HEK293T (cell line): Measurements from ENCODE around the gene SPINK4.

Experiments
- CTCF ChIA-PET: fragments of 350-600 bp; formaldehyde crosslinking; extraction: SDS; loops from one replicate; lab custom pipeline; 2021; ENCODE audit warnings: antibody characterized with exemption, inconsistent platforms; lab: Yijun Ruan, JAX
- POLR2A ChIA-PET: fragments of 350-600 bp; formaldehyde crosslinking; extraction: SDS; loops from one replicate; lab custom pipeline; 2020; ENCODE audit warnings: antibody characterized with exemption, inconsistent platforms; lab: Yijun Ruan, JAX
- DNase-seq: peaks from one replicate; pipeline ENCODE4 v3.0.0; 2012; ENCODE audit warnings: mixed read lengths; ENCODE audit errors: extremely low spot score
- ARNT ChIP-seq: fragments of 450-650 bp; IDR thresholded peaks from 2 replicates; pipeline ENCODE4 v1.6.1; 2017; ENCODE audit warnings: mild to moderate bottlenecking
- BHLHE40 ChIP-seq: fragments of 450-650 bp; IDR thresholded peaks from 2 replicates; pipeline ENCODE4 v1.6.1; 2016; ENCODE audit warnings: mild to moderate bottlenecking, moderate library complexity, borderline replicate concordance
- CTBP1 ChIP-seq: fragments of 450-650 bp; IDR thresholded peaks from 2 replicates; pipeline ENCODE4 v1.6.1; 2016; ENCODE audit warnings: borderline replicate concordance
- ELF4 ChIP-seq: fragments of 450-650 bp; IDR thresholded peaks from 2 replicates; pipeline ENCODE4 v1.6.1; 2017; ENCODE audit warnings: antibody characterized with exemption
- FOXA1 ChIP-seq: fragments of 450-650 bp; IDR thresholded peaks from 2 replicates; pipeline ENCODE4 v1.6.1; 2016; ENCODE audit warnings: mild to moderate bottlenecking
- FOXK2 ChIP-seq: fragments of 450-650 bp; IDR thresholded peaks from 2 replicates; pipeline ENCODE4 v1.6.1; 2016; ENCODE audit warnings: mild to moderate bottlenecking
- FOXM1 ChIP-seq: fragments of 450-650 bp; IDR thresholded peaks from 2 replicates; pipeline ENCODE4 v1.6.1; 2017; ENCODE audit warnings: mild to moderate bottlenecking, borderline replicate concordance
- HDGF ChIP-seq: fragments of 450-650 bp; IDR thresholded peaks from 2 replicates; pipeline ENCODE4 v1.6.1; 2017; ENCODE audit warnings: antibody characterized with exemption, borderline replicate concordance
- L3MBTL2 ChIP-seq: fragments of 450-650 bp; conservative IDR thresholded peaks from 2 replicates; pipeline ENCODE4 v1.6.1; 2016; ENCODE audit warnings: mild to moderate bottlenecking
- LEF1 ChIP-seq: fragments of 450-650 bp; IDR thresholded peaks from 2 replicates; pipeline ENCODE4 v1.6.1; 2017; ENCODE audit warnings: mild to moderate bottlenecking, borderline replicate concordance
- NFRKB ChIP-seq: fragments of 450-650 bp; IDR thresholded peaks from 2 replicates; pipeline ENCODE4 v1.6.1; 2016; ENCODE audit warnings: mild to moderate bottlenecking, moderate library complexity
- SP1 ChIP-seq: fragments of 450-650 bp; IDR thresholded peaks from 2 replicates; pipeline ENCODE4 v1.6.1; 2017
- SUZ12 ChIP-seq: fragments of 450-650 bp; IDR thresholded peaks from 2 replicates; pipeline ENCODE4 v1.6.1; 2016; ENCODE audit warnings: mild to moderate bottlenecking
- TARDBP ChIP-seq: fragments of 450-650 bp; IDR thresholded peaks from 2 replicates; pipeline ENCODE4 v1.6.1; 2016
- ZNF384 ChIP-seq: fragments of 450-650 bp; IDR thresholded peaks from 2 replicates; pipeline ENCODE4 v1.6.1; 2016
- TF ChIP-seq, protein P1 (sequence below): fragments of 450-650 bp; IDR thresholded peaks from 2 replicates; pipeline ENCODE4 v1.6.1; 2016

SPINK4 gene

DNA sequence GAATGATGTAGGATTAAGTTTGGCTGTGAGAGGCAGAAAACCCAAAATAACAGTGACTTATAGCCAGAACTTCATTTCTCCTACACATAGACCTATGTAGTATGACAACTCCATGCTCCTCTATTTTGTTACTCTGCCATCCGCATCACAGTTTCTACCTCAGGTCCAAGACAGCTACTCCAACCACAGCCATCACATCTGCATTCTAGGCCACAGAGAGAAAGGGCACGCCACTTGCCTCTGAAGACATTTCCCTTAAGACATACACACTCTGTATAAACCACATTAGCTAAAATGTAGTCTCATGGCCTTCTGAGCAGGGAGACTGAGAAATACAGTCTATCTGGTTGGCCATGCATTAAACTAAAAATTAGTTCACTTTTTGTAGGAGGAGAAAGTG lies 10.0 kb downstream of the SPINK4 start:
- DNase-seq: no peak
- ChIA-PET CTCF (no interaction called here), POLR2A (no interaction called here)
- TF ChIP-seq CTBP1 (no peak), ELF4 (no peak)

DNA sequence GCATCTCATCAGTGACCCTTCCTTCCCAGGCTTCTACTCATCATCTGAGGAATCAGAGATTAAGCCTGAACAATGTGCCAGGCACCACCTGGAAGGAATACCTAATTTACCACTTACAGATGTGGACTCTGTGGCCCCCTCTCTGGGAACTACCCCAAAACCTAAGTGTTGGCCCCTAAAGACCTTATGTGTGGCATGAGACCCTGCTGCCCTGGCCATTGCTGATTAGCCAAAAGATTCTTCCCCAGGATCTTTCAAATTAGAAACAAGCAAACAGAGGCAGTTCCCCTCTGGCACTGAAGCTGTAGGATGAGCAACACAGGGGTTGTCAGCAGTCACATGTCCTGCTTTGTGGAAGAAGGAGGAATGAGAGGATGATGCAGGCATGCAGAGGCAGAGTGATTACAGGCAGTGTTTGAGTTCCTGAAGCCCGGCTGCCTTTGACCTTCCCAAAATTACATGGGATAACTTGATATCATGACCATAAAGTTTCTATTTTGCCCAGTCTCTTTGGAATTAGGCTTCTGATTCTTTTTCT lies 10.6 kb downstream of the SPINK4 start:
- TF ChIP-seq, protein P1, sequence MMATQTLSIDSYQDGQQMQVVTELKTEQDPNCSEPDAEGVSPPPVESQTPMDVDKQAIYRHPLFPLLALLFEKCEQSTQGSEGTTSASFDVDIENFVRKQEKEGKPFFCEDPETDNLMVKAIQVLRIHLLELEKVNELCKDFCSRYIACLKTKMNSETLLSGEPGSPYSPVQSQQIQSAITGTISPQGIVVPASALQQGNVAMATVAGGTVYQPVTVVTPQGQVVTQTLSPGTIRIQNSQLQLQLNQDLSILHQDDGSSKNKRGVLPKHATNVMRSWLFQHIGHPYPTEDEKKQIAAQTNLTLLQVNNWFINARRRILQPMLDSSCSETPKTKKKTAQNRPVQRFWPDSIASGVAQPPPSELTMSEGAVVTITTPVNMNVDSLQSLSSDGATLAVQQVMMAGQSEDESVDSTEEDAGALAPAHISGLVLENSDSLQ: no peak
- TF ChIP-seq FOXA1 (no peak), FOXM1 (no peak), L3MBTL2 (no peak), ELF4 (no peak), BHLHE40 (no peak), FOXK2 (no peak), LEF1 (no peak), SUZ12 (no peak), ZNF384 (no peak), SP1 (no peak), HDGF (no peak), NFRKB (no peak)
- CTCF ChIA-PET: no interaction called here
- POLR2A ChIA-PET: no interaction called here
- DNase-seq: no peak

DNA sequence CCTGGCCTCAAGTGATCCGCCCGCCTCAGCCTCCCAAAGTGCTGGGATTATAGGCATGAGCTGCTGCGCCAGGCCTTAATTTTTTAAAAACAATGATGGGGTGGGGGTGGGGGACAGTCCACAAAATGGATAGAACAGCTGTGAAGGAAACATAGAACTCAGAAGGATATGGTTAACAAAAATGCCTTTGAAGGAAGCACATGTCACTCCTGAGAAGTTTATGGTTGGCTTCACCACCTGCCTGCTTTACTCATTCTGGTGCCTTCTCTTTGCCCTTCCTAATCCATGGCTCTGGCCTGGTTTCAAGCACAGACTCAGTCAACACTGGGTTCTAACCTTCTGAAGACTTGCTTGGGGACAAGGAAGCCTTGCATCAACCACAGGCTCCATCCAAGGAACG lies 14.2 kb downstream of the SPINK4 start:
- no peak for TF ChIP-seq FOXK2
- TF ChIP-seq TARDBP: no peak
- no peak for TF ChIP-seq CTBP1
- no peak for TF ChIP-seq L3MBTL2
- no peak for TF ChIP-seq LEF1
- no peak for TF ChIP-seq ARNT
- TF ChIP-seq HDGF: no peak
- TF ChIP-seq SUZ12: no peak
- TF ChIP-seq ZNF384: no peak
- TF ChIP-seq ELF4: no peak
- no peak for TF ChIP-seq FOXM1
- TF ChIP-seq, protein P1: no peak
- TF ChIP-seq NFRKB: no peak
- TF ChIP-seq SP1: no peak
- no peak for TF ChIP-seq BHLHE40
- TF ChIP-seq FOXA1: no peak
- no peak for DNase-seq
- POLR2A ChIA-PET: no interaction called here
- CTCF ChIA-PET: no interaction called here

DNA sequence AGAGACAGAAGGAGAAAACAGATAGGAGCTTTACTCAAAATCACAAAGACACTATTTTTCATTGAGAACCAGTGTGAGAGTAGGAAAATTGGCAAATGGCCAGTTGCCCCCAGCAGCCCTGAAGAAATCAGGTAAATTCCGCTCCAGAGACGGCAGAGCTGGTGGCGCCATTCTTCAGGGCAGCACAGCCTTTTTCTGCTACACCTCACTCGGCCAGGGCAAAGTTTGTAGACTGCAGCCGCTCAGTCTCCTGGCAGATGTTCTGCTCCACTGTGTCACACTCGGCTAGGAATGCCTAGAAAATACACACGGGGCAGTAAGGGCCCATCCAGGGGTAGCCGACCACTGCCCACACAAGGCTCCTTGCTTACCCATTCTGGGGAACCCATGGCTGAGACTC lies 15.0 kb downstream of the SPINK4 start:
- ChIA-PET CTCF (no interaction called here), POLR2A (no interaction called here)
- TF ChIP-seq LEF1: no peak
- no peak for DNase-seq

DNA sequence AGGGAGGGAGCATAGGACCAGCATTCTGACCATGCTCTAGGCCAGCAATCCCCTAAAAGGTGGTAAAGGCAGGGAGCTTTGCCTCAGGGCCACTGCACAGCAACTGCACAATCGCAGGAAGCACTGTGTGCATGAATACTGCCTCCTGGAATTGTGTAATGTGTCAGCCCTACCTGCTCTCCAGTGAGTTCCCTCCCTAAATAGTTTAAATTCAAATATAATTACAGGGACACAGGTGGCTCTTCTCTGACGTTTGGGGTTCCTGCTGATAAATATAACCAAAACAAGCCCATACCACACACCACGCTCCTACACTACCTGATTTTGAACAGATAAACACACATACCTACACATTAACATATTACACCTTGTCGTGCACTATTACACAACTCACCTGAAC lies 15.5 kb downstream of the SPINK4 start:
- ChIA-PET POLR2A (no interaction called here), CTCF (no interaction called here)
- no peak for TF ChIP-seq TARDBP
- TF ChIP-seq ARNT: no peak
- TF ChIP-seq LEF1: no peak
- TF ChIP-seq HDGF: no peak
- no peak for TF ChIP-seq FOXA1
- TF ChIP-seq FOXM1: no peak
- no peak for TF ChIP-seq CTBP1
- no peak for TF ChIP-seq NFRKB
- TF ChIP-seq ZNF384: no peak
- no peak for TF ChIP-seq ELF4
- no peak for TF ChIP-seq SUZ12
- DNase-seq: no peak

DNA sequence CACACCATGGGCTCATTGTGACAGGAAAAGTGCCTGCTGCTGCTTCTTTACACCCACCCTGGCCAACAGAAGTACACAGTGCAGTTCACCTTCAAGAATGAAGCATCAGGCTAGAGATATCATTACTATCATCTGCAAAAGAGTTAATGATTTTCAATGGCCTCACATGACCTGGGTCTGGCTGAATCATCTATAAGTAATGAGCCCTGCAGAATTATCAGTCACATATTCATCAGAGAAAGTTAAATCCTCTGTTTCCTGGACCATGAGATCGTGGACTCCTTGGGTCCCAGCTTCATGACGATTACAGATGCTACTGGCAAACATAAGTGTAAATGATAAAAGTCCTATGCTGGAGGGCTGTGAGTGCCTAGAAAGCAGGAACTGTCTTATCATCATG lies 16.3 kb downstream of the SPINK4 start:
- DNase-seq: no peak
- TF ChIP-seq SUZ12 (no peak), SP1 (no peak), HDGF (no peak), ARNT (no peak), FOXK2 (no peak), ELF4 (no peak), ZNF384 (no peak), TARDBP (no peak), BHLHE40 (no peak), CTBP1 (no peak), NFRKB (no peak), LEF1 (no peak), FOXM1 (no peak), L3MBTL2 (no peak)
- POLR2A ChIA-PET: no interaction called here
- CTCF ChIA-PET: no interaction called here

DNA sequence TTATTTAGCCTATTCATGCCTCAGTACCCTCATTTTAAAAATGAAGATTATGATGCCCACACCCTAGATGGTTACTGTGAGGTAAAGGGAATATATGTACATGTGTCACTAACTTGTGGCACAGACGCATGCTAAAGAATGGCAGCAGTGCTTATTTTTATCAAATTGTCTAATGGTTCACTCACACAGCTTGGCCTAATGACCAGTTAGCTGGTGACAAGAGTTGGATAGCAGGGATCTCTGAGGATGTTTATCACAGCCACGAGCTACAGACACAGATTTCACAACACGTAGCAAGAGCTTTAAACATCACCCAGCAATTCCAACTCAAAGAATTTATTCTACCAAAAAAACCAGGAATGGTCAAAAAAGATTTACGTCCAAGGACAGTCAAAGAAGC lies 17.3 kb downstream of the SPINK4 start:
- CTCF ChIA-PET: no interaction called here
- no peak for DNase-seq
- POLR2A ChIA-PET: no interaction called here
- no peak for TF ChIP-seq NFRKB

DNA sequence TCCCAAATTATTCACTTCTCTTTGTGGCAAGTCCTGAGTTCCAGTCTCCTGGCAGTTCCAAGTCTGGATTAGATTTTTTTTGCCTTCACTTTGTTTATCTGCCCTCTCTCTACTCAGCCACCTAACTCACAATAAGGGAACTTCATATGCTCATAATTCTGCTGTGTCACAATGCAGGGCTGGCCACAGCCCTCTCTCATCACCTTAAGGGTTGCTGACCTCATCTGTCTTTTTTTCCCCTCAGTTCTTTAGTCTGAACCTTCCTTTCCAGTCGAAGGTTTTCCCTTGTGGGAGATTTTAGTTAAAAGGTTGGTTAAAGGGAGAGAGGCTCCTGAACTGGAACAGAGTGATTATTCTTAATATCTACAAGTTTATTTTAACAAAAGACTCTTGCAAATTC lies 20.4 kb downstream of the SPINK4 start:
- CTCF ChIA-PET: no interaction called here
- DNase-seq: no peak
- TF ChIP-seq SP1 (no peak), SUZ12 (no peak), HDGF (no peak), FOXM1 (no peak), ZNF384 (no peak), ELF4 (no peak), NFRKB (no peak), CTBP1 (no peak), L3MBTL2 (no peak), BHLHE40 (no peak), FOXK2 (no peak), ARNT (no peak), TARDBP (no peak), FOXA1 (no peak), LEF1 (no peak)
- TF ChIP-seq, protein P1: no peak
- POLR2A ChIA-PET: no interaction called here
